GM18499 (cell line): ENCODE results near the gene CELF2.
A peak's percentile ranks its signal among the peaks of the same experiment; 100 is the strongest.

Experiments
- ATAC-seq: cut with Tn5 transposase; IDR thresholded peaks from one replicate; pipeline ENCODE4 v1.9.1; 2021; ENCODE audit warnings: moderate number of reproducible peaks; ENCODE audit not compliant: insufficient read depth, unreplicated experiment

The CELF2 gene

DNA sequence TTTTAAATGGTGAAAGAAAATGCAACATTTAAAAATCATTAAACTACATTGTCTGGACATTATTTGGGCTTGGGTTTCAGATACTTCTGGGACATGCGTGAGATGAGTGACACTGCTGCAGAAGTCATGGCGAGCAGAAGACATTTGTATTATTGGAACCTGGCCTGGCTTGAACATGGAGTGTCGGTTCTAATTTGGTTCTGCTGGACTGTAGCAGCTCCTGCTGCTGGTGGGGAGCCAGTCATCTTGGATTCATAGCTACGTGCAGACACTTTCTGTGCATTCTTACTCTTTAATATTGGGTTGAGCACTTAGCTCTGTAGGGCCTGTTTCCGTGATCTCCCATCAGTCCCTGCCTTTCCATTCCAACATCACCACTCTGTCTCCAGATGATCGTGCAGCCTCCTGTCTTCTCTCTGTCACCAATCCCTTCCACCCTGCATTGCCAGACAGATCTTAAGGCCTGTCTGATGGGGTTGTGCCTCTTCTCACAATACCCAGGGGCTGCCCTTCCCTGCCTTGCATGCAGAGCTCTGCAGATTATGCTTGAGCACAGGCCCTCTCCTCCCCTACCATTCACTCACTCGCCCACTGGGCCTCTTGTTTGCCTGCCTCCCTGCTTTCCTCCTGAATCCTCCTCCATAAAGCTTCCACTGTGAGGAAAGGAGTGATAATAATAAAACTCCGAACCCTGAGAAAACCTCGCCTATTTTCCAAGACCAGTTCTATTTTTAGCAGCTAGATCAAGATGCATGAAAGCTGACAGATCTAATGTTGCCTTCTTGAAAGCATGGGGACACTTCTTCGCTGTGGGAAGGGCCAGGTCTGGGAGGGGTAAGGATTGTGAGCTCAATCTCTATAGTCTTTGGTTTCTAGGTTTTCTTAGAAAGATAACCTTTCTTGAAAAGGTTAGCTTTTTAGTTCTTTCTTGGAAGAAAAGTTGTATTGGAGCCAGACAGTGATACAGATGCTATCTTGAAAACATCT lies 32.9 kb downstream of the CELF2 start:
- ATAC-seq, result no peak

DNA sequence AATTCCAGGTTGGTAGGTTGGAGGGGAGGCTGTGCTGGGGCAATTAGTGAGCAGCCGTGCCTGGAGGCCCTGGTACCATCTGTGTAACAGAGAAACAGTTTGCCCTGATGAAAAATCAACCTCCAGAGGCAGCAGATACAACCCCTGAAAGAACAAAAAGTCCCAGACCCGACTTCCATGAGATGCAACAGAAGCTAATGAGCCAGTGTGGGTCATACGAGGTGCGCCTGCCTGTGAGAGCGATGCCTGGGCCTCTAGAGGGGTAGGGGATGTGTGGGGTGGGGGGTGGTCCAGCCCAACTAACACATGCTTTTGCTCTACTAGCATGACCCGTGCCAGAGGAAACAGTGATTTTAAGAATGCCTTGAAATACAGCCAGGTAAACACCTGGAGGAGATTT lies 39.3 kb downstream of the CELF2 start:
- no peak for ATAC-seq

DNA sequence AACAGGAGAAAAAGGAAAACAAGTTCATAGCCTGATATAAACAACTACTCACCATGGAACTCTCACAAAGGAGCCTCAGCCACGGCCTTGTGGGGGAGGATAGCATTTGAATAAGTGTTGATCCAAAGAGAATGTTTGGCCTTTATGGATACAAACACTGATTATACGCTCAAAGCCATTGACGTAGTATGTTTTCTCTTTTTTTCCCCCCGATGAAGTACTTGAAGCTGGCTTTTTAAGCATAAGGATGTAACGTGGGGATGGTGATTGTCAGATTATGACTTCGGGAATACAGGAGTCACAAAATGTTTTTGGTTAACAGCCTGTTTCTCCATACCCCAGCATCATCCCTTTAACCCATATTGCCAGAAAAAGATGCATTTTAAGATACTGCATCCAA lies 39.8 kb downstream of the CELF2 start:
- ATAC-seq, result no peak

- no peak for ATAC-seq
These were observed 40.3 kb downstream of the CELF2 start for GRCh38 chr10:11057994-11058393.

DNA sequence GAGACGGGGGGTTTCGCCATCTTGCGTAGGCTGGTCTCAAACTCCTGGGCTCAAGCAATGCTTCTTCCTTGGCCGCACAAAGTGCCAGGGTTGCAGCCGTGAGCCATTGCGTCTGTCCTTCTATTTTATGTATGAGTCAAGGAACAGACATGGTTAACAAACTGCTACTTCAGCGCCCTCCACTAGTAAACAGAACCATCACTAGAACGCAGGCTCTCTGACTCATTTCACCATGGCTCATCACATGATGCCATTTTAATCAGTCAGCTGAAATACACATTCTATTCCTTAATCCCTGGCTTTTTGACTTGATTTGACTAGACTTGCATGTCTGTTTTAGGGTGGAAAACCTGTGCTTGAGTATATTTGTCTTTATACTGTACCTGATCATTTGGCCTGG lies 41.3 kb downstream of the CELF2 start:
- ATAC-seq, result no peak

GRCh38 chr10:11063856-11064255 lies 46.2 kb downstream of the CELF2 start:
- ATAC-seq, result no peak

GRCh38 chr10:11064832-11065231 lies 47.2 kb downstream of the CELF2 start:
- ATAC-seq, result no peak

DNA sequence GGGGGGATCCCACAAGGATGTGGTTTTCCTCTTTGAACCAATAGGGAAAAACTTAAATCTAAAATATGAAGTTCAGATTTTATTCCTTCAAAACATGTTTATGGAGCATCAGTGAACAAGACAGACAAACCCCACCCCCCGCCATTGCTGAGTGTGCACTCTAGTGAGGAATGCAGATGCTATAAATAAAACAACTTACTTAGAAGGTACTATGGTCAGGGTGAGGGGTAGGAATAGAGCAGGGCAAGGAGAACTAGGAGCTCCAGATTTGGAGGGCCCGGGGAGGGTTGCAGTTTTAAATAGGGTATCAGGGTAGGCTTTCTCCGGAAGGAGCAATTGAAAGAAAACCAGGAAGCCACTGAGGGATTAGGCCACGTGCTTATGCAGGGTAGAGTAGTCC lies 47.9 kb downstream of the CELF2 start:
- ATAC-seq, result no peak

DNA sequence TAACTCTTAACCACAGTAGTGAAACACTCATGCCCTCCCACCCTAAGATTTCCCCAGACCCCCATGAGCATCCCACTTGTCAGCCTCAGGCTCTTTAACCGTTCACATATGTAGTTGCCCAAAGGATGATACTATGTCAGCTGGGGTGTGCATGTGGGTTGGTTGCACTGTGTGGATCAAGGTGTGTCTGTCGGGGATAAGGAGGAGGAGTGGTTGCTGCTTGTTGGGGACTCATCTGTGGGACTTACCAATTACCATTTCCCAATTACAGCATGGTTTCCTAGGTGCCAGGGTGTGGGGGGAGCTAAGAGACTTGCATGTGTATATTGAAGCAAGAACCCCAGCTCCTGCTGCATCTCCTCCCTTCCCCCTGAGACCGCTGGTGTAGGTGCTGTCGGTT lies 48.8 kb downstream of the CELF2 start:
- no peak for ATAC-seq

- no peak for ATAC-seq
These were observed 51.4 kb downstream of the CELF2 start for GRCh38 chr10:11068861-11069633.

- ATAC-seq, result no peak
These were observed 55.7 kb downstream of the CELF2 start for GRCh38 chr10:11073410-11073809.

- ATAC-seq, result peak; percentile 92
These were observed 57.0 kb downstream of the CELF2 start for GRCh38 chr10:11074536-11075267.

- ATAC-seq, result no peak
These were observed 58.5 kb downstream of the CELF2 start for GRCh38 chr10:11076221-11076620.

- peak; percentile 73 for ATAC-seq
These were observed 62.9 kb downstream of the CELF2 start for GRCh38 chr10:11080564-11080984.

- ATAC-seq, result no peak
These were observed 63.7 kb downstream of the CELF2 start for GRCh38 chr10:11081408-11081807.

- no peak for ATAC-seq
These were observed 64.9 kb downstream of the CELF2 start for GRCh38 chr10:11082526-11082925.

DNA sequence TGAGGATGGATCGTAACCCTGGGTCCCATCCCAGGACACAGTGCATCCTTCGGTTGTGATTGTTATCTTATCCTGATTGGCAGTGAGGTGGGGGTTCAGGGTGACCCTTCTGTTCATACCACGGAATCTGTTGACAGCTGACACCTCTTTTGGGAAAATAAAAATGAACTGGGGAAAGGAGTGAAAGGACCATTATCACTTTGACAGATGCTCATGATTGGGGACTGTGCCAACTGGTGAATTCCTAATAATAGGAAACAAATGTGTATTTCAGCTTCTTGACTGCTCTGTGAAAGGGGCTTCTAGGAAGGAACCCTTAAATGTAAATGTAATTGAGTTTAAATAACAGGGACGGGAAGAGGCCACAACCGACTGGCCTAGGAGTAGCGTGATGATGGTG lies 65.4 kb downstream of the CELF2 start:
- no peak for ATAC-seq

DNA sequence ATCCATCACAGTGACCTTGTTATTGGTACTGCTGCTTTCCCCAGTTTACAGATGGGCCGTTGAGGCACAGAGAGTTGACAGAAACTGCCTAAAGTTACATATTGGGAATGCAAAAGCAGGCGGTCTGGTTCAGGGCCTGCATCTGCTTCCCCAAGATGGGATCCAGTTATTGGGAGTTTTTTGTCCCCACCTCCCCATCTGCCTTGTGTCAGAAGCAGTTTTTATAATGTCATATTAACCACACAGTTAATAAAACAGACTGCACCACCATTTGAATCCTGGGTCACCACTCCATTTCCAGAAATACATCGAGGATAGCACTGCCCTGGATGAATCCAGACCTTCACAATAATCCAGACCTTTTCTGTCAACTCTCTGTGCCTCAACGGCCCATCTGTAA lies 67.9 kb downstream of the CELF2 start:
- no peak for ATAC-seq

GRCh38 chr10:11086177-11086840 lies 68.6 kb downstream of the CELF2 start:
- ATAC-seq, result no peak

DNA sequence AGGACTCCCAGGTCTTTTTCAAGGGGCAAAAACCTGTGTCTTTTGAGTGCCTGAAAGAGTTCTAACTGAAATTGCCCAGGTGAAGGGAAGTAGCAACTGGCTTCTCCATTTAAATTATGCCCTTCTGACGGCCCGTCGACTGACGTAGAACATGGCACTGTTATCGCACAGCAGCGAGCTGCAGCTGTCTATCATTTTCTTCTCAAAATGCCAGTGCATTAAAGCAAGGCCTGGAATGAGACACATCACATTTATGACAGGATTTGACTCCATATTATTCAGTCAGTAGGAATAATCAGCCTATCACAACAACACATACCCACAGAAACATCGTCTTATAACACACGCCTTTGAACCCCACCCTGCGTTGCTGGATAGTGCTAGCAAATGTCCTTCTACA lies 69.7 kb downstream of the CELF2 start:
- ATAC-seq, result no peak
